ENCODE results near the gene AMPD2.
A peak's percentile ranks its signal among the peaks of the same experiment; 100 is the strongest.

Gene AMPD2

GRCh38 chr1:109630898-109631512, 11.4 kb downstream of the AMPD2 start:
- DNase-seq = no peak

GRCh38 chr1:109631513-109632505, 12.2 kb downstream of the AMPD2 start:
- DNase-seq = no peak

- DNase-seq = no peak
Observed at GRCh38 chr1:109632671-109633346, 13.2 kb downstream of the AMPD2 start.

GRCh38 chr1:109634292-109634691, 14.7 kb downstream of the AMPD2 start:
- DNase-seq = no peak

- DNase-seq = no peak
Observed at GRCh38 chr1:109634771-109635750, 15.4 kb downstream of the AMPD2 start.

GRCh38 chr1:109635862-109636200, 16.2 kb downstream of the AMPD2 start:
- no peak for DNase-seq

- DNase-seq = peak; percentile 67
Observed at GRCh38 chr1:109636201-109636952, 16.7 kb downstream of the AMPD2 start.

GRCh38 chr1:109637446-109637845, 17.8 kb downstream of the AMPD2 start:
- DNase-seq = no peak

- no peak for DNase-seq
Observed at GRCh38 chr1:109639063-109639840, 19.6 kb downstream of the AMPD2 start.

- DNase-seq = no peak
Observed at GRCh38 chr1:109639841-109640184, 20.2 kb downstream of the AMPD2 start.

- DNase-seq = peak; percentile 51
Observed at GRCh38 chr1:109640285-109640865, 20.7 kb downstream of the AMPD2 start.

GRCh38 chr1:109641078-109641740, 21.6 kb downstream of the AMPD2 start:
- DNase-seq = no peak

- DNase-seq = no peak
Observed at GRCh38 chr1:109641861-109642260, 22.2 kb downstream of the AMPD2 start.

- DNase-seq = peak; percentile 40
Observed at GRCh38 chr1:109642626-109643025, 23.0 kb downstream of the AMPD2 start.

- DNase-seq = peak; percentile 68
Observed at GRCh38 chr1:109643385-109644230, 24.0 kb downstream of the AMPD2 start.

GRCh38 chr1:109644670-109645069, 25.0 kb downstream of the AMPD2 start:
- no peak for DNase-seq

- peak; percentile 25 for DNase-seq
Observed at GRCh38 chr1:109649491-109649914, 29.9 kb downstream of the AMPD2 start.

- peak; percentile 49 for DNase-seq
Observed at GRCh38 chr1:109650609-109651008, 31.0 kb downstream of the AMPD2 start.

- DNase-seq = no peak
Observed at GRCh38 chr1:109652402-109652801, 32.8 kb downstream of the AMPD2 start.
